ENCODE data around the gene LRRK1. TPM values are rescaled to one million over a fixed set of nuclear protein-coding genes. Genes with fewer than 3 reads are reported as not detected.

LRRK1 gene
- total RNA-seq, 2 donors from 2014 or later = 18.6 to 20.3 TPM

GRCh38 chr15:100918034-100918689 is 995 bp upstream of the LRRK1 start:
- Histone ChIP-seq H3K27ac (peak overlapping the region; percentile 82 to 86), H3K36me3 (no peaks in the 10 kb centered on the region), H3K27me3 (replicated peaks; ENCODE audit: insufficient read depth) (no peaks in the 10 kb centered on the region), H3K4me1 (replicated peaks) (peaks cover 11% of the 10 kb centered on the region), H3K9me3 (no peaks in the 10 kb centered on the region), H3K4me3 (peak overlapping the region; percentile 63 to 70)
- DNase-seq (ENCODE audit: low spot score) = peak; percentile 83
- intact Hi-C loops (cut with DNase I) = loop anchor here (1.0 to 5.0 kb wide), 3 partner anchors 89 to 349 kb away; no protein-coding TSS in a partner anchor
- 2% methylated on average over 39 of the region's 42 CpGs for WGBS
- TF ChIP-seq, protein P1, sequence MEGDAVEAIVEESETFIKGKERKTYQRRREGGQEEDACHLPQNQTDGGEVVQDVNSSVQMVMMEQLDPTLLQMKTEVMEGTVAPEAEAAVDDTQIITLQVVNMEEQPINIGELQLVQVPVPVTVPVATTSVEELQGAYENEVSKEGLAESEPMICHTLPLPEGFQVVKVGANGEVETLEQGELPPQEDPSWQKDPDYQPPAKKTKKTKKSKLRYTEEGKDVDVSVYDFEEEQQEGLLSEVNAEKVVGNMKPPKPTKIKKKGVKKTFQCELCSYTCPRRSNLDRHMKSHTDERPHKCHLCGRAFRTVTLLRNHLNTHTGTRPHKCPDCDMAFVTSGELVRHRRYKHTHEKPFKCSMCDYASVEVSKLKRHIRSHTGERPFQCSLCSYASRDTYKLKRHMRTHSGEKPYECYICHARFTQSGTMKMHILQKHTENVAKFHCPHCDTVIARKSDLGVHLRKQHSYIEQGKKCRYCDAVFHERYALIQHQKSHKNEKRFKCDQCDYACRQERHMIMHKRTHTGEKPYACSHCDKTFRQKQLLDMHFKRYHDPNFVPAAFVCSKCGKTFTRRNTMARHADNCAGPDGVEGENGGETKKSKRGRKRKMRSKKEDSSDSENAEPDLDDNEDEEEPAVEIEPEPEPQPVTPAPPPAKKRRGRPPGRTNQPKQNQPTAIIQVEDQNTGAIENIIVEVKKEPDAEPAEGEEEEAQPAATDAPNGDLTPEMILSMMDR (IDR thresholded peaks at IDR 0.05) = peak; percentile 88 to 98 (median 94)
- TF ChIP-seq POLR2A (IDR thresholded peaks at IDR 0.05) = peak; percentile 34
- TF ChIP-seq POLR2AphosphoS5 (IDR thresholded peaks at IDR 0.05) = peak; percentile 64

DNA sequence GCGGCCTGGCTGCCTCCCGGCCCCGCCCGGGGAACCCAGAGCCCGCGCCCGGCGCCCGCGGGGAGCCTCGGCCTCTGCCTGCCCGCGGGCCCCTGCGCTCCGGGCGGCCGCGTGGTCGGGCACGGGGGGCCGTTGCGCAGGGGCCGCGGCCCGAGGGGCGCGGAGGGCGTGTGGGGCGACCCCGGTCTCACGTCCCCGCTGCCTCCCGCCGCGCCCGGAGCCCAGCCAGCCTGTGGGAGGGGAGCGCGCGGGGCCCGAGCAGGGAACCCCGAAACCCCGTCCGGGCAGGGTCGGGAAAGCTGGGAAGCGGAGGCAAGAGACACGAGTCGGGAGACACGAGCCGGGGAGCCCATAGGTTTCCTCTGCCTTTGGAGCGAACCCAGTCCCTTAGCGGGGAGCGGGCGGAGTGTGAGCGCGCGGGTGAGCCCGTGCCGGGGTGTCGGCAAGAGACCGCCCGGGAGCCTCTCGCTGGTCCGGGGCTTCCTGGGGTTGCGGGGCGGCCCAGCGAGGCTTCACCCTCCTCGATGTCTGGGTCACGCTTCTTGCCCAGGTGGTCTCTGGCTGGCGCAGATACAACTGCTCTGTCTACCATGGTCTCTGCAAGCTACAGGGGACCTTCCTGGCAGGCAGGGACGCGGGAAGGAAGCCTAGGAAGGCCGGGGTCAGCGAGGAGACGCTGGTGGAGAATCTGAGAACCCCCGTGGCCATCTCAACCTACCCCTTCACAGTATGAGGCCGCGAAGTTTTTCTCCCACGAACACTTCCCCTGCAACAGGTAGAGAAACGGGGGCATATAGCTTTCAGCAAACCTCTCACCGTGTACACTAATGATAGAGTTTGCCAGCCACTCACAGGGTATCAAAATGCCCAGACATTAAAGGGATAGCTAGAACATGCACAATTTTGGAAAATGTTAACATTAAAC is 586 bp downstream of the LRRK1 start:
- Histone ChIP-seq H3K27me3 (replicated peaks; ENCODE audit: insufficient read depth) (no peaks in the 10 kb centered on the region), H3K27ac (peak overlapping the region; percentile 82 to 86), H3K9me3 (no peaks in the 10 kb centered on the region), H3K4me1 (replicated peaks) (peaks cover 11% of the 10 kb centered on the region), H3K4me3 (peak overlapping the region; percentile 63 to 70), H3K36me3 (no peaks in the 10 kb centered on the region)
- intact Hi-C loops (cut with DNase I) = loop anchor here (5.0 kb wide), 2 partner anchors 292 to 348 kb away; no protein-coding TSS in a partner anchor
- TF ChIP-seq POLR2A (IDR thresholded peaks at IDR 0.05) = no peak
- TF ChIP-seq POLR2AphosphoS5 (IDR thresholded peaks at IDR 0.05) = no peak
- TF ChIP-seq, protein P1 (IDR thresholded peaks at IDR 0.05) = no peak
- WGBS = 15% methylated on average over 33 of the region's 80 CpGs
- no peak for DNase-seq (ENCODE audit: low spot score)

DNA sequence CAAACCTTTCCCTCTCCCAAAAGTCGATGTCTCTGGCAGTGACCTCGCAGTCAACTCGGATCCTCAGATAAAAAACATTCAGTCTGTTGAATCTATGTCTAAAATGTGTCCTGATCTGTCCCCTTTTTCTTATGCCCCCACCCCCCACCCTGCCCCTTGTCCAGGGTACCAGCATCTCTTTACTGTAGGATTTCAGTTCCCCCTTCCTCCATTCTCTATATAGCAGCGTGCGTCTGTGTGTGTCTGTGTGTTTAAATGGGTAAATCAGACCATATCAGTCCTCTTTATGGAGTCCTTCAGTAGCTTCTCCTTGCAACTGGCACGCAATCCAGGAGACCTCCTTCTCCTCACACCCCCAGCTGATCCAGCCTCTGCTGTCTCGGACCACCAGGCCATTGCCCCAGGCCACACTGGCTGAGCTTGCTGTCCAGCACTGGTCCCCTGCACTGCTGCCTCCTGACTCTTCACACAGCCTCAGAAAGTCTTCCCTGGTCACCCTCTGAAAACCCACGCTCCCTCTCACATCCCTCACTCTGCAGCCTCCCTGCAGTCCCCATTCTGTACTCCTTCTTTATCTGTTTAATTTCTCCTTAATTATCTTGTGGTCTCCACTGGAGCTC is 1.5 kb downstream of the LRRK1 start:
- Histone ChIP-seq H3K4me3 (no peak overlapping the region), H3K36me3 (no peaks in the 10 kb centered on the region)
- intact Hi-C loops (cut with DNase I) = no loop called here

DNA sequence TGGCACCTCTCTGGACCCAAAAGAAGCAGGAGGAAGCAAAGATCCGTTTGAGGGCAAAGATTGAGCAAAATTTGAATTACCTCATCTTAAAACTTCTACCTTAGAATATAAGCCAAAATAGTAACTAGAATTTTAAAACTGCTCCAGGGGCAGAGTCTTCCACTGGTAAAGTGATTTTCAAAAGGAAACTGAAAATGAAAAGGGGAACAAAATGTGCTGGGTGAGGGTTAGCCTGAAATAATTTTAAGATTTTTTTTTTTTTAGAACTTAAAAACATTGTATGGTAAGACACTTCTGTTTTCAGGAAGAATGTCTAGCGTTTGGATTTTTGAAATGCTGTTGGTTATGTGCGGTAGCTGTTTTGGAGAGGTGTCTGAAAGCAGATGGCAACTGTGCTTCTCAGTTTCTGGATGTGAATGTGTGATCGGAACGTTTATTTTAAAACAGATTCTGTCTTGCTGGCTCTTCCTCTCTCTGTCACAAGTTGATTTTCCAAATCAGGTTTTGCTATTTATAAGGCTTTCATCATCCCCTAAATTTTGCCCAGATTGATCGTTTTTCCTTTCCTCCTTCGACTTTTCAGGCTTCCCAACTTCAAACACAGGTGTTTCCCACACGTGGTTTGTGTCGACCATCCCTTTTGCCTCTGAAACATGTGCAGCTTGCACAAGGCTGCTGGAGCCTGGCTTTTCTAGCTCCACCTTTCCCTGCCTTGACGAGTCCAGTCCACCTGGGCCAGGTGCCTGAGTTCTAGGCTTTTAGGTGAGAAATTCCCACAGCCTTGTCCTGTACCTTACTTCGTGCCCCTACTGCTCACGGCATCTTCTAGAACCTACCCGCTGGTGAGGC is 3.3 kb downstream of the LRRK1 start:
- no peak for TF ChIP-seq POLR2AphosphoS5 (IDR thresholded peaks at IDR 0.05)
- TF ChIP-seq POLR2A (IDR thresholded peaks at IDR 0.05) = no peak
- TF ChIP-seq, protein P1 (IDR thresholded peaks at IDR 0.05) = no peak
- Histone ChIP-seq H3K27me3 (replicated peaks; ENCODE audit: insufficient read depth) (no peaks in the 10 kb centered on the region), H3K27ac (peak overlapping the region in 1 of 2 donors; percentile 19), H3K9me3 (no peaks in the 10 kb centered on the region), H3K4me1 (replicated peaks) (peaks cover 3% of the 10 kb centered on the region), H3K4me3 (no peak overlapping the region), H3K36me3 (no peaks in the 10 kb centered on the region)
- intact Hi-C loops (cut with DNase I) = no loop called here
- 70% methylated on average over 13 of the region's 13 CpGs for WGBS
- no peak for DNase-seq (ENCODE audit: low spot score)

More for the DNA sequence above, 1.5 kb downstream of the LRRK1 start:
- WGBS = 88% methylated on average over 8 of the region's 8 CpGs
- no peaks in the 10 kb centered on the region for H3K9me3 ChIP-seq
- no peak for DNase-seq (ENCODE audit: low spot score)
- peaks cover 11% of the 10 kb centered on the region for H3K4me1 ChIP-seq (replicated peaks)
- H3K27ac ChIP-seq = peak overlapping the region in 1 of 2 donors; percentile 86
- TF ChIP-seq POLR2AphosphoS5 (IDR thresholded peaks at IDR 0.05) (no peak), POLR2A (IDR thresholded peaks at IDR 0.05) (no peak)
- TF ChIP-seq, protein P1 (IDR thresholded peaks at IDR 0.05) = no peak
- no peaks in the 10 kb centered on the region for H3K27me3 ChIP-seq (replicated peaks; ENCODE audit: insufficient read depth)

All from prostate gland (tissue), 2 donors.